Superior temporal gyrus (tissue), 1 donor: ENCODE data around the gene FGF22.
"Not testable (repeated sequence)": the region's sequence is repeated elsewhere in the genome, so short reads cannot be mapped to it uniquely, and the experiment has no call there.

Experiments used
- DNase-seq: peaks from one replicate; pipeline ENCODE4 v3.0.0-alpha.2; 2016; ENCODE audit errors: extremely low spot score

FGF22 gene

DNA sequence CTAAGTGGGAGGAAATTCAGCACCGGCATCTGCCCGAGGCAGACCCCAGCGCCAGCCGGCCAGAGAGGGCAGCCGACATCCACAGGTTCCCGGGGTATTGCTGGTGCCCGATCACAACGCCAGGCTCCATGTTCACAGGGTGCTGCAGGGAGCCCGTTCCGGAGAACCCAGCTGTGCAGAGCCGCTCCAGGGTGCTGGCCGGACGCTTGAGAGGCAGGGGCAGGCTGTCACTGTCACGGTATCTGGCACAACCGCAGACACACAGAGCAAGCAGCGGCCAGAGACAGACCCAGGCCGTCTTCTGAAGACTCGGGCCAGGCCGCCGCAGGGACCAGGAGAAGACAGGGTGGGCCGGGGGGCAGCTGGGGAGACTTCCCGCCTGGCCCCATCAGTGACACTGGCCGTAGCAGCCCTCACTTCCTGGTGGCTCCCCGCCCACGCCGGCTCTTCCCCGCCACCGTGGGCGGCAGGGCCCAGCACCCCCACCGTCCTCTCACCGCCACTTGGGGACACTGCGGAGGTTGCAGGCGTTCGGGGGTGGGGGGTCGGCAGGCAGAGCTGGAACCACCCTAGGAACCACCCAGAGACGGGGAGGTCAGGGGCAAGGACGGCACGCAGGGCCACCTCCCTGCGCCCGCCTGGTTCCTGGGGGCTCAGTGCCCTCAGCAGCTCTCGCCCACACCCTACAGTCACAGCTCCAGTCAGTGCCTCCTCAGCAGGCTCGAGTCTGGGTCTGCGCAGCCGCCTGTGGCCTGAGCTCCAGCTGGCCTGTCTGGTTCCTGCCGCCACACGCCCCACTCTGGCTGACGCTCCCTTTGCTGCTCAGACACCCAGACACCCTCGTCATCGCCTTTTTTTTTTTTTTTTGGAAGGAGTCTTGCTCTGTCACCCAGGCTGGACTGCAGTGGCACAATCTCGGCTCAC is 19.5 kb downstream of the FGF22 start:
- no peak for DNase-seq

DNA sequence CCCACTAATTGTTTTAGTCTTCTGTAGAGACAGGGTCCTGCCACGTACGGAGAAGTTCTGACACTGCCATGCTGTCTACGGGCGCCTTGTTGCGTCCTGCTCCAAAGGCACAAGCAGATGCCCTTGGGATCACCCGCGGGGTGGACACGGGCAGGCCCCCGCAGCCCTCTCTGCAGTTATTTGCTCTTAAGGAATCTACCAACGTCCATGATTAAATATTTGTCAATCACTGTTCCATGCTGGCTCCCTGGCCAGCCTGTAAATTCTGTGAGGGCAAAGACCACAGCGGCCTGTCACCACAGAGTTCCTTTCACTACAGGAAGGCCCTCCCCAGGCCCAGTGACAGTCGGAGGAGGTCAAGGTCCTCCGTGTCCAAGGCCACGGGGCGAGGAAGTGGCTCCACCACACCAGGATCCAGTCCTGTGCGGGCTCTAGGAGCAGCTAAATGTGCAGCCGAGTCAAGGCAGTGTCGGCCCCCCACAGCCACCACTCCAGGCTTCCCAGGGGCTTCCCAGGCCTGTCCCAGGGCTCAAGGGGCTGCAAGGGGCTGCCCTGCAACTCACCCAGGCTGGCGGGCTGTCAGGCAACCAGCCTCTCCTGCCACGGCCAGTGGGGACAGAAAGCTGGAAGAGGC is 21.2 kb downstream of the FGF22 start:
- DNase-seq: no peak

DNA sequence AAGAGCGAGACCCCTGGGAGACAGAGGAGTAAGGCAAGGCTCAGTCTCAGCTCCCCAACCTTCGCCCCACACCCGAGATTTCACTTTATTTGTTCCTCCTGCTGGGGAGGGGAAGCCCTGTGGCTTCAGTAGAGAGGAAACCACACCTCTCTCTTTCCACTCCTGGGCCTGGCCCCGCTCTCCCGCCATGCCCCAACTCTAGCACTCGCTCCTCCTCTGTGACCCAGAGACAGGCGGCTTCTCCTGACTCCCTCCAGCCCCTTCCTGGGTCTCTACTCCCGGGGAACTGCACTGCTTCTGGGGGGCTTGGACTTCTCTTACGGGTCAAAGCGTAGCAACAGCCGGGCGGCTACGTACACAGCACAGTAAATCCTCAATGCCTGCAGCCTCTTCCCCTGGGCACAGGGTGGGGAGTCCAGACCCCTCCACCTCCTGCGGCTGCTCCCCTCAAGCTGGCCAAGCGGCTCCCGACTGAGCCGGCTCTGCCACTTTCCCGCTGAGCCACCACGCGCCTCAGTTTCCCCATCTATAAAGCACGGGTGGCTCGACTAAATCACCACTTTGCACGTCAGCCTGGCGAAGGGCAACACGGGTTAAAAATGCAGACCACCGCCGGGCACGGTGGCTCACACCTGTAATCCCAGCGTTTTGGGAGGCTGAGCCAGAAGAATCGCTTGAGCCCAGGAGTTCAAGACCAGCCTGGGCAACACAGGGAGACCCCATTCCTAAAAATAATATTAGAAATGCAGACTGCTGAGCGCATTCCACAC is 21.9 kb downstream of the FGF22 start:
- no peak for DNase-seq

DNA sequence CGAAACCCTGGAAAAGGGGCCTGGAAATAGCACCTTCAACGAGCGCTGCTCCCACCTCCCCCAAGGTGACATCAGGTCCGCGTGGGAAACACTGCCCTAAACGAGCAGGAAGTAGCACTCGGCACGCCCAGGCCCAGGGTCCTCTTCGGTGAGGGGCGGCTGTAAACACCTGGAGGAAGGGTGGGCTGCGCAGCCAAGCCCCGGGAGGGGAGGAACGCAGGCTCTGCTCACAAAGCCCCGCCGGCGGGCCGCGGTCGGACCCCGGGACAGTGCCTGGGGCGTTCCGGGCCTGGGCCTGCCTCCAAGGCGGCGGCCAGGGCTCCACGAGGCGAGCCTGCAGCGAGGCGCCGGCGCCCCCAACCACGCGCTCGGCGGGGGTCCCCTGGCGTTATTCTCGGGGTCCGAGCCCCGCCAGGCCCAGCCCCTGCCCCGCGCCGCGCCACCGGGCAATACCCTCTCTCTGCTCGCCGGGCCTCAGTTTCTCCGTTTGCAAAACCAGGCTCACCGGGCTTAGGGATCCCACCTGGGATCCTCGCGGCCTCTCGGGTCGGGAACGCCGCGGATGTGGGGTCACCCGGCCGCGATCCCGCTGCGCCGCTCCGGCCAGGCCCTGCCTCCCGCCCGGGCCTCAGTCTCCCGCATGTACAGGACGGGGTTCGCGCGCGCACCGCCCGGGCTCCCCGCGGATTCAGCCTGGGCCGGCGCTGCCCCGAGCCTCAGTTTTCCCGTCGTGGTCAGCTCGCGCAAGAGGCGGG is 22.7 kb downstream of the FGF22 start:
- DNase-seq: no peak

DNA sequence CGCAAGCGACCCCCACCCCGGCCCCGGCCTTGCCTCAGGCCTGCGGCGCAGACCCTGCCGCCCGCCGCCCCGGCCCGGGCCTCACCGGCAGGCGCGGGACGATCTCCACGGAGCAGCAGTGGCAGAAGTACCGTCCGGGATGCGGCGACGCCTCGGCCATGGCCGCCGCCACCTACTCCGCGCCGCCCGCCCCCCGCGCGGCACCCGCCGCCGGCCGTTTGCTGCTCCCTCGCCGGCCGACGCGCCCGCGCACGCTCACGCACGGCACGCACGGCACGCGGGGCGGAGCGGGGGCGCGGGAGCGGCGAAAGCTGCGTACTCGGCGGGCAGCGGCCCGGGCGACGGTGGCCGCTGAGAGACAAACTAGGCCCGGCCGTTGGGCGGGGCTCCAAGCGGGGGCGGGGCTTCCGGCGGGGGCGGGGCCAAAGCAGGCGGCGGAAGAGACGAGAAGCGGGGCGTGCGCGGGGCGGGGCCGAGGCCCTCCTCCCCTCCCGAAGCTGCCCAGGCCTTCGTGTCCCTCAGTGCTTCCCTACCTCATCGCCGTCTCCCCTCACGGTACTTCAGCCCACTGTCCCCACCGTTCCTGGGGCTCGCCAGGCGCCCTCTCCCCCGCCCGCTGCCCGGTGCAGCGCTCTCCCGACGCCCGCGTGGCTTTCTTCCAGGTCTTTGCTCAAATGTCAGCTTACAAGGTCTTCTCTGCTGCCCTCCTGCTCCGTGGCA is 23.4 kb downstream of the FGF22 start, which contains the start of gene RNF126:
RNF126 (minus strand) TSS at position 253 of the 720 bp plus-strand sequence; CDS start at position 160, 93 bp downstream.
- peak; percentile 81 for DNase-seq

DNA sequence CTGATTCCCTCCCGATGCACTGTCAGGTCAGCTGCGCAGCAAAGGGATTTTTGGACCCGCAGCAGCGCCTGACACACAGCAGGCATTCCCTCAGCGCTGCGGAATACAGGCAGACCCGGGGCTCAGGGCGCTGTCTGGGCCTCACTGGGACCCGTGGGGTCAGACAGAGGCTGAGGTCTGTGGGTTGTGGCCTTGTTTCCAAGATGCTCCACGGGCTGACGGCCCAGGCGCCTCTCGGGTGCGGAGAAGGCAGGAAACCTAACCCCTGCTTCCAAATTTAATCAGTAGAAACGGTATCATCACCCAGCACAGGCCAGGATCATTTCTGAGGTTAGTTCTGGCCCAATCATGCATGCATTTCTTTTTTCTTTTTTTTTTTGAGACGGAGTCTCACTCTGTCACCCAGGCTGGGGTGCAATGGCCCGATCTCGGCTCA is 24.0 kb downstream of the FGF22 start:
- DNase-seq: no peak

DNA sequence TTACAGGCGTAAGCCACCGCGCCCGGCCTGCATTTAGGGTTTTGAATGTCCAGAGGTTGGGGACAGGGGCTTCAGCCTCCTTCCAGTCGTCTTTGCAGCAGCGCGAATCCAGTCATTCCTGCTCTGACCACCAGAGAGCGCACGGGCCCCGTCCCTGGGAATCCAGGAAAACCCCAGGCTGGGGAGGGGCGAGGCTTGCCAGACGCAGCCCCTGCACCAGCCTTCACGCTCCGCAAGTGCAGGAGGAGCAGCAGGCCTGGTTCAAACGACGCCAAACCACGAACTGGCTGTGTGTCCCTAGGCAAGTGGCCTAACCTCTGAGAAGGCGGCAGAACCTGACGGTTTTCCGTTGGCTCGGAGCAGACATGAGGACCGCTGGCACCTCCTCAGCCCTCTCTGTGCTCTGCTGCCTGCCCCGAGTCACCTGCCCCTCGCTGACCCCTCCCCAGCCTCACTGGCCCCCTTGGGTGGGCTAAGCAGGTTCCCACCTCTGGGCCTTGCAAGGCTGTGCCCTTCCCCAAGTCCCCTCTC is 25.3 kb downstream of the FGF22 start:
- DNase-seq: peak; percentile 89

DNA sequence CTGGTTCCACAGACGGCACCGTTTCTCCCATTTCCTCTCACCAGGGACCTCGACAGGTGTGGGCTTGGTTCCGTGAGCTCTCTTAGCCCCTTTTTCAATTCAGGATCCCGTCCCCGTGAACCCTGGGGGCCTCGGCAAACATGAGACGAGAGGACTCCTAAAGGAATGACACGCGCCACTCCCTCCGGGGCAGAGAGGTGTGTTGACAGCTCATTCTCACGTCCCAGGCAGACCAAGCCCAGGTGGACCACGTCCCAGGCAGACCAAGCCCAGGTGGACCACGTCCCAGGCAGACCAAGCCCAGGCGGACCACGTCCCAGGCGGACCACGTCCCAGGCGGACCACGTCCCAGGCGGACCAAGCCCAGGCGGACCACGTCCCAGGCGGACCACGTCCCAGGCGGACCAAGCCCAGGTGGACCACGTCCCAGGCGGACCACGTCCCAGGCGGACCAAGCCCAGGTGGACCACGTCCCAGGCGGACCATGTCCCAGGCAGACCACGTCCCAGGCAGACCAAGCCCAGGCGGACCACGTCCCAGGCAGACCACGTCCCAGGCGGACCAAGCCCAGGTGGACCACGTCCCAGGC is 27.4 kb downstream of the FGF22 start:
- DNase-seq: not testable (repeated sequence)

DNA sequence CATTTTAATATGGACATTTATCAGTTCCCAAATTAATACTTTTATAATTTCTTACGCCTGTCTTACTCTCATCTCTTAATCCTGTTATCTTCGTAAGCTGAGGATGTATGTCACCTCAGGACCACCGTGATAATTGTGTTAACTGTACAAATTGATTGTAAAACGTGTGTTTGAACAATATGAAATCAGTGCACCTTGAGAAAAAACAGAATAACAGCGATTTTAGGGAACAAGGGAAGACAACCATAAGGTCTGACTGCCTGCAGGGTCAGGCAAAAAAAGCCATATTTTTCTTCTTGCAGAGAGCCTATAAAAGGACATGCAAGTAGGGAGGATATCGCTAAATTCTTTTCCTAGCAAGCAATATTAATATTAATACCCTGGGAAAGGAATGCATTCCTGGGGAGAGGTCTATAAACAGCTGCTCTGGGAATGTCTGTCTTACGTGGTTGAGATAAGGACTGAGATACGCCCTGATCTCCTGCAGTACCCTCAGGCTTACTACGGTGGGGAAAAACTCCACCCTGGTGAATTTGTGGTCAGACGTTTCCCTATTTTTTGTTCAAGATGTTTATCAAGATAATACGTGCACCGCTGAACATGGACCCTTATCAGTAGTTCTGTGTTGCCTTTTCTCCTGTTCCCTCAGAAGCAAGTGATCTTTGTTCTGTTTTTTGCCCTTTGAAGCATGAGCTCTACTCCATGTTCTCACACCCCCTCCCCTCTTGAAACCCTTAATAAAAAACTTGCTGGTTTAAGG is 29.2 kb downstream of the FGF22 start:
- DNase-seq: not testable (repeated sequence)

DNA sequence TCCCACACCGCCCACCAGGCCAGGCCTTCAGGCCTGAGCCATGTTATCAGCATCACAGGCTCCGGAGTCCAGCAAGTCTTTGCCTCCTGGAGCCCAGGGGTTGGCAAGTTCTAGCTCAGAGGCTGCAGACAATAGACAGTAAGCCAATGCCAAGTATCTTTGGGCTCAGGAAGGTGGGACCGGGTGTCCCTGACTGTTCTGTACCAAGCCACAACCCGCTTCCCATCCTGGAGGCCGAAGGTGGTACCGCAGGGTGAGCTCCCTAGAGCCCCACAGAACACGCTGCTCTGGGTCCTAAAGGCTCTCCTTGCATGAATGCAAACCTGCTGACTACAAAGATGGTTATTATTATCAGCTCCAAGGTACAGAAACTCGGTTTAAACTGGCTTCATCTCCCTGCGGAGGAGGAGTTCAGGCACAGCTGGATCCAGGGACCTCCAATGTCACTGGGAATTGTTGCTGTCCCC is 31.0 kb downstream of the FGF22 start:
- DNase-seq: no peak

DNA sequence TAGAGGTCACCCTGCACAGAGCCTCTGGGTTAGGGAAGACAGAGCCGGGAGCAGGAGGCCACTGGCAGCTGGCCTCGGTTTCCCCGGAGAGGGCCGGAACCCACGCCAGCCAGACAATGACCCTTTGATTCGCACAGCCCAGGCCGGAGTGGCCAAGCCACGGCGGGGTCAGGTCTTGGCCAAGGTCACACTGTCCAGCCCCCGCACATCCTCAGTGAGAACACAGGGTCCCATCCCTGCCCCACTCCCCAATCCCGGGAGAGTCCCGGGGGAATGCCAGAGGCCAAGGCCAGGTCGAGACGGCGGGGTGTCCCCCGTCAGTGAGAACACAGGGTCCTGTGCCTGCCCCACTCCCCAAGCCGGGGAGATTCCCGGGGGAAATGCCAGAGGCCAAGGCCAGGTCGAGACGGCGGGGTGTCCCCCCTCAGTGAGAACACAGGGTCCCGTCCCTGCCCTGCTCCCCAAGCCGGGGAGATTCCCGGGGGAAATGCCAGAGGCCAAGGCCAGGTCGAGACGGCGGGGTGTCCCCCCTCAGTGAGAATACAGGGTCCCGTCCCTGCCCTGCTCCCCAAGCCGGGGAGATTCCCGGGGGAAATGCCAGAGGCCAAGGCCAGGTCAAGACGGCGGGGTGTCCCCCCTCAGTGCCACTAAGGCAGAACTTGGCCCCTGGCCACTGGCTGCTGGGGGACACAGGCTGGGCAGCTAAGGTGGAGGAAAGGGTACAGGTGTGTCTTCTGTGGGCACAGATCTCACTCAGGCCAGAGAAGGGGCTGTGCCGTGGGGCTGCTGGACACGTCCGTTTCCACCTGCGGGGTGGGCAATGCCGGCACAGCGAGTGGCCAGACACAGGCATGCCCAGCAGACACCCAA is 34.8 kb downstream of the FGF22 start:
- DNase-seq: no peak

DNA sequence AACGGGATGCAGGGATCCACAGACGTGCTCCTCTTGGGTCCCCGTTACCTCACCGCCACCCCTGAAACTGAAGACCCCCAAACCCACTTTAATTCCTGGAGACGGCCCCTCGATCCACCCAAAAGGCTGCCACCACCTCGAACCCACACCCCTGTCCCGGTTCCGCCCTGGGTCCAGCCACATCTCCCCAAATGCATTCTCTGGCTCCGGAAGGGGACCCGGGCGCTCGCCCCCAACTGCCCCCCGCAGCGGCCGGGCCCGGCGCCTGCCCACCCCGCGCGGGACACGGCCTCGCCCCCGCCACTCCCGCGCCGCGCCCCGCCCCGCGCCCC is 36.3 kb downstream of the FGF22 start:
- no peak for DNase-seq

DNA sequence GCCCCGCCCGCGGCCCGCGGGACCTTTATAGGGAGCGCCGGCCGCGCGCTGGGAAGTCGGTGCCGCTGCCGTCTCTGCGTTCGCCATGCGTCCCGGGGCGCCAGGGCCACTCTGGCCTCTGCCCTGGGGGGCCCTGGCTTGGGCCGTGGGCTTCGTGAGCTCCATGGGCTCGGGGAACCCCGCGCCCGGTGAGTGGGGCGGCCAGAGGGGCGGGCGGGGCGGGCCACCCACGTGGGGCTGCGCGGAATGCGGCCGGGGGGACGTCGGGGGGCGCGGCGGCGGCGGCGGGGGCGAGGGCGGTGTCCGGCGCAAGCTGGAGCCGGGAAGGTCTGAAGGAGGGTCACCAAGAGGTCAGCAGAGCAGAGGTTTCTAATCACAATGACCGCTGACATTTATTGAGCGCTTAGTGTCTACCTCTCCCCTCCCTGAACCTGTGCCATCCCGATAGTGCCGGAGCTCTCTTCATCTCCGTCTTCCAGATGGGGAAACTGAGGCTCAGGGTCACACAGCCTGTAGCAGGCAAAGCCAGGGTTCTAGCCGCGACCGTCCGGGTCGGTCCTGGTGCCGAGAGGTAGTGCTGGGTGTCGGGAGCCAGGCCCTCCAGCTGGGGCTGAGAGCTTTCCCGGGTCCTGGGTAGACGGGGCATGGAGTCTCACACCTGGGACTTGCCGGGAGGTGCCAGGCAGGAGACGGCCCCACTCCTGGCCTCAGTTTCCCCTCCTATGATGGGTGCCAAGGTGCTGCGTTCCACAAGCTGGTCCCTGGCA is 36.8 kb downstream of the FGF22 start, which contains the start of gene FSTL3:
FSTL3 (plus strand) TSS at position 54 of the 767 bp plus-strand sequence; CDS start at position 86, 32 bp downstream.
- no peak for DNase-seq

DNA sequence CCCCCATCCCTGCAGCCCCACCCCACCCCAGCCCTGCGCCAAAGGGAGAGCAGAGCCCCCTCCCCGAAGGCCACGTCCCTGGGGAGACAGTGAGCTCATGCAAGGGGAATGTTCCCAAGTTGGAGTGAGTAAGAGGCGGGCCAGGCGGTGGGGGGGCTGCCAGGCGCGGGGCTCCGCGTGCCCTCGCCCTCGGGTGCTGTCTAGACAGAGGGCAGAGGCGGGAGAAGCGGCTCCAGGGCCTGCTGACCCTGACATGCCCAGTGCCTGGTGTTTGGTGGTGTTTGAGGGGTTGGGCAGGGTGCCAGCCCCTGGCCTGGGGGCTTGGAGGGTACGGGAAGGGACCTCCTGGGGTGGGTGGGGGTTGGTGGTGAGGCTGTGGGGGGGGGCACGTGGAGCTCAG is 37.5 kb downstream of the FGF22 start:
- DNase-seq: no peak

DNA sequence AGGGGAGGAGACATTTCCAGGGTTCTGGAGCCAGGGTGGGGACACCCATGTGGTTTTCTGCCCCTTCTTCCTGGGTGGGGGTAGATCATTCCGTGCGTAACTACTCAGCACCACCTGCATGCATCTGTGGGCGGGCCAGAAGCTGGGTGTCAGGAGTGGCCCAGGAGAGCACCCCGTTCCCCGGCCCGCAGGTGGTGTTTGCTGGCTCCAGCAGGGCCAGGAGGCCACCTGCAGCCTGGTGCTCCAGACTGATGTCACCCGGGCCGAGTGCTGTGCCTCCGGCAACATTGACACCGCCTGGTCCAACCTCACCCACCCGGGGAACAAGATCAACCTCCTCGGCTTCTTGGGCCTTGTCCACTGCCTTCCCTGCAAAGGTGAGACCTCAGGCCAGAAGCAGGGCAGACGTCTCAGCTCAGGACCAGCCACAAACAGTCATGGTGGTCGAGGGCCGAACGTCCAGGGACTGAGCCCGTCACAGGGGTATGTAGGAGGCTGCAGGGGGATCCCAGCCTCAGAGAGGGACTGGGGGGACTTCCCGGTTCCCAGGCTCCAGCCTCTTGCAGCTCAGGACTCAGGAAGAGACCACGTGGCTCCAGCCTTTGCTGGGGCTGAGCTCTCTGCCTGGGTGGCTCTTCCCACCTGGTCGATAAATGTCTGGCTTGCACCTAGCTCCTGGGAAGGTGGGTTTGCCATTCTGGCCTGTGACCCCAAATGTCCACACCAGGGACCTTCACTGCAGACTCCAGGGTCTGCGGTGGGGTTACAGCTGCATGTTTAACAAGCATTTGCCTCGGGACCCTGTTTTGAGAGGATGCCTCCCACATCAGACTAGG is 38.1 kb downstream of the FGF22 start:
- DNase-seq: no peak

DNA sequence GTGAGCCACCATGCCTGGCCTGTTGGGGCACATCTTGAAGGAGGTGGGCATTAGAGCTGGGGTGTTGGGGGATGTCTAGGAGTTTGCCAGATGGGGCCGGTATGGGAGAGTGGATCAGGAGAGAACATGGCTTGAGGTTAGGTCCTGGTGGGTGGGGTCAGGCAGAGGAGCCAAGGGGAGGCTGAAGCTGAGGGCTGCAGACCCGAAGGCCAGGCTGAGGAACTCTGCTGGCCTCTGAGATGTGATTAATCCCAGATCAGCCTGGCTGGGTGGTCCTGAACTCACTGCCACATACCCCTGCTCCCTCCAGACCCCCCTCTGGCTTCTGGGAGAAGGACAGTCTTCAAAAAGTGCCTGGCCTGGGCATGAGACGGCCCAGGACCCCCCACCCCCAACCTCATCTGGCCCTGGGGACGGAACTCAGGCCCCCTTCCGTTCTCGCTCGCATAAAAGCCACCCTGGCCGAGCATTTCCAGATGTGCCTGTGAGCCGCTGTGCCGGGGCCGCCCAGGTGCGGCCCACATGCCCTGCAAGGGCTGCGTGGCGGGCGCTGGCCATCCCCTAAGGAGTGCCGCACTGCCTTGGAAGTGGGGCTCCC is 39.2 kb downstream of the FGF22 start:
- no peak for DNase-seq
